ENCODE results near the gene ABCA13.

ABCA13 gene

DNA sequence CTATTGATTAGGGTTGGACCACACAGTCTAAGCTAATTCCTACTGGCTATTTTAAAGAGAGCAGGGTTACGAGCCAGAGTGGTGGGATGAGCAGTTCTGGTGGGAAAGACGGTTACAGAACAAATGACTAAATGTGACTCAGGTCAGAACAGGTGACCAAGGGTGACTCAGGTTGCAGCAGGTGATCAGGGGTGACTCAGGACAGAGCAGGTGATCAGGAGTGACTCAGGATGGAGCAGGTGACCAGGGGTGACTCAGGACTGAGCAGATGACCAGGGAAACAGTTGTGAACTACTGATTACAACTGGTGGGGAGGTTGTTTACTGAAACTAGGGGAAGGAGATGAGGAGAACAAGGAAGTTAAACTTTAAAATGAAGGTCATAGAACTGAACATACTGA, 366.3 kb downstream of the ABCA13 start:
- POLR2A ChIA-PET = no interaction called here
- no peak for DNase-seq (ENCODE audit: extremely low spot score)
- TF ChIP-seq SUZ12 (IDR thresholded peaks at IDR 0.05) (no peak), ELF4 (IDR thresholded peaks at IDR 0.05) (no peak), FOXK2 (IDR thresholded peaks at IDR 0.05) (no peak)

DNA sequence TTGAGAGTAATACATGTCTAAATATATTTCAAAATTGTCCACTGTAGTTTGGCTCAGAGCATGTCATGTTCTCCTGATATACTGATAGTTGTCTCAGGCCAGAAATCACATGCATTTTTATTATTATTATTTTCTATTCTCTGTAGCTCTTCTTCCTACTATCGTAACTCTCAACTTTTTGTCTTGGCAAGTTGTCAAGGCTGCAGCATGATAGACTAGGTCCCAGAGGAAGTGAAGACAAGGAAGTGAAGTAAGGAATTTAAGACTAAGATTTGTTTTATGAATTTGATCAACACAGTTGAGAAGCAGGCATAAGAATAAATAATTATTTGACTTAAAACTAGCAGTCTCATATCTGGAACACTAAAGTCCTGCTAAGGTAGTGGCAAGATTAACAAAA, 369.5 kb downstream of the ABCA13 start:
- POLR2A ChIA-PET = no interaction called here
- DNase-seq (ENCODE audit: extremely low spot score) = no peak
- TF ChIP-seq ARNT (IDR thresholded peaks at IDR 0.05) = no peak
- no peak for TF ChIP-seq SP1 (IDR thresholded peaks at IDR 0.05)
- no peak for TF ChIP-seq LEF1 (IDR thresholded peaks at IDR 0.05; ENCODE audit: borderline replicate concordance)
- no peak for TF ChIP-seq FOXA1 (IDR thresholded peaks at IDR 0.05)
- no peak for TF ChIP-seq FOXM1 (IDR thresholded peaks at IDR 0.05; ENCODE audit: borderline replicate concordance)
- TF ChIP-seq PKNOX1 (IDR thresholded peaks at IDR 0.05) = no peak
- no peak for TF ChIP-seq FOXK2 (IDR thresholded peaks at IDR 0.05)
- no peak for TF ChIP-seq BHLHE40 (IDR thresholded peaks at IDR 0.05; ENCODE audit: borderline replicate concordance)
- TF ChIP-seq SUZ12 (IDR thresholded peaks at IDR 0.05) = no peak
- TF ChIP-seq TARDBP (IDR thresholded peaks at IDR 0.05) = no peak
- TF ChIP-seq CTBP1 (IDR thresholded peaks at IDR 0.05; ENCODE audit: borderline replicate concordance) = no peak
- no peak for TF ChIP-seq ELF4 (IDR thresholded peaks at IDR 0.05)
- TF ChIP-seq L3MBTL2 (conservative IDR thresholded peaks at IDR 0.05) = no peak
- no peak for TF ChIP-seq HDGF (IDR thresholded peaks at IDR 0.05; ENCODE audit: borderline replicate concordance)
- TF ChIP-seq NFRKB (IDR thresholded peaks at IDR 0.05) = no peak
- no peak for TF ChIP-seq ZNF384 (IDR thresholded peaks at IDR 0.05)
- CTCF ChIA-PET = no interaction called here

More for the DNA sequence above, 366.3 kb downstream of the ABCA13 start:
- CTCF ChIA-PET = no interaction called here

- POLR2A ChIA-PET = no interaction called here
- CTCF ChIA-PET = no interaction called here
- DNase-seq (ENCODE audit: extremely low spot score) = no peak
- TF ChIP-seq FOXM1 (IDR thresholded peaks at IDR 0.05; ENCODE audit: borderline replicate concordance) (no peak), NFRKB (IDR thresholded peaks at IDR 0.05) (no peak), BHLHE40 (IDR thresholded peaks at IDR 0.05; ENCODE audit: borderline replicate concordance) (no peak), L3MBTL2 (conservative IDR thresholded peaks at IDR 0.05) (no peak), HDGF (IDR thresholded peaks at IDR 0.05; ENCODE audit: borderline replicate concordance) (no peak)
Measured at GRCh38 chr7:48548667-48549066, 377.4 kb downstream of the ABCA13 start.

DNA sequence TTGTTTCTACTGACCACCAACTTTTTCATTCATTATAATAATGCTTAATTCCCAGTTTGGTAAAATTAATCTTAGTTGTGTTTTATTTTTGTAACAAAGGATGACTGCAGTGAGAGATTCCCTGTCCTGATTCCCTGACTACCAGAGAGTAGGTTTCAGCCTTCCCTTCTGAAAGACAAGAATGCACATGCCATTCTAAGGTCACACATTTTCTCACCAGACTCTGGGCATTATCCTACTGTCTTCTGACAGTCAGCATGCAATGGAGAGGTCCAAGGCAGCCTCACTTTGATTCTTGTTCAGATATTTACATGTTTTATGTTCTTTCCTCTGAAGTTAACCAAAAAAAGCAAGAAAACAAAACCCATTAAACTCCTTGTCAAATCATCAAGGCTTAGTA, 380.4 kb downstream of the ABCA13 start:
- no peak for TF ChIP-seq L3MBTL2 (conservative IDR thresholded peaks at IDR 0.05)
- no peak for TF ChIP-seq LEF1 (IDR thresholded peaks at IDR 0.05; ENCODE audit: borderline replicate concordance)
- TF ChIP-seq ELF4 (IDR thresholded peaks at IDR 0.05) = no peak
- ChIA-PET POLR2A (no interaction called here), CTCF (no interaction called here)

DNA sequence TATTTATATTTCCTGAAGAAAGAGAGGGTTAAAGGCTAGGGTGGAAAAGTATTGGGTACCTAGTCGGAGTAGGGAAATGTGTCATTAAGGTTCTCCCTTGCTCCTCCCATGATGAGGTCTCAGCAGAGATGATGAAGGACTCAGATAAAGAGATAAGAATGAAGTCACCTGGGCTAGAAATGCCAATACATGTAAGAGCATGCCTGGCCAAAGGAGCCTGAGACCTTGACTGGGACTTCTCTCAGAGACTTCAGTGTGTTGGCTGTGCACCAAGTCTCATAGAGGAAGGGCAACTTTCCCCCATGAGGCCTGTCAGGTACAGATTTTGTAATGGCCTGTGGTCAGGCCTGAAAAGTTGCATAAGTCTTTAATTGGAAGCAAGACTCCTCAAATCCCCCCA, 392.1 kb downstream of the ABCA13 start:
- TF ChIP-seq HDGF (IDR thresholded peaks at IDR 0.05; ENCODE audit: borderline replicate concordance) = no peak
- no peak for TF ChIP-seq FOXA1 (IDR thresholded peaks at IDR 0.05)
- no peak for TF ChIP-seq CTBP1 (IDR thresholded peaks at IDR 0.05; ENCODE audit: borderline replicate concordance)
- no peak for TF ChIP-seq NFRKB (IDR thresholded peaks at IDR 0.05)
- TF ChIP-seq L3MBTL2 (conservative IDR thresholded peaks at IDR 0.05) = no peak
- no peak for TF ChIP-seq LEF1 (IDR thresholded peaks at IDR 0.05; ENCODE audit: borderline replicate concordance)
- no peak for TF ChIP-seq FOXM1 (IDR thresholded peaks at IDR 0.05; ENCODE audit: borderline replicate concordance)
- no peak for TF ChIP-seq SP1 (IDR thresholded peaks at IDR 0.05)
- TF ChIP-seq ZNF384 (IDR thresholded peaks at IDR 0.05) = no peak
- no peak for TF ChIP-seq ELF4 (IDR thresholded peaks at IDR 0.05)
- TF ChIP-seq BHLHE40 (IDR thresholded peaks at IDR 0.05; ENCODE audit: borderline replicate concordance) = no peak
- TF ChIP-seq SUZ12 (IDR thresholded peaks at IDR 0.05) = no peak
- no peak for TF ChIP-seq PKNOX1 (IDR thresholded peaks at IDR 0.05)
- POLR2A ChIA-PET = no interaction called here
- no peak for DNase-seq (ENCODE audit: extremely low spot score)
- CTCF ChIA-PET = no interaction called here

More for the DNA sequence above, 380.4 kb downstream of the ABCA13 start:
- no peak for DNase-seq (ENCODE audit: extremely low spot score)

DNA sequence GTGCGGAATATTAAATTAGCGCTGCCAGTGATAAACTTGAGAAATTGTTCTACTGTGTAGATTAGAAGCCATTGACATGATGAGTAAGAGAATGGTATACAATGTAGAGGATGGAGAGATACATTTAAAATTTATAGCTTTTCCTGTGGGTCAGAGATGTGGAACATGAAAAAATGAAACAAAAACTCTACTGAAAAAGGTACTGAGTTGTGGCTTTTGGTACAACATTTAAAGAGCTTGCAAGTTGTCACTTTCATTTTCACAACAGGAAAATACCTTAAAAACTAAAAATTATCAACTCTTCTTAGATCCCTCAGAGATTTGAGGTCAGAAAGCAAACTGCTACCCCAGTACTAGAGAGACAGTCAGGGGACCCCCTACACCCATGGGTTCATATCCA, 404.3 kb downstream of the ABCA13 start:
- no peak for DNase-seq (ENCODE audit: extremely low spot score)
- CTCF ChIA-PET = no interaction called here
- no peak for TF ChIP-seq SUZ12 (IDR thresholded peaks at IDR 0.05)
- TF ChIP-seq CTBP1 (IDR thresholded peaks at IDR 0.05; ENCODE audit: borderline replicate concordance) = no peak
- no peak for TF ChIP-seq ELF4 (IDR thresholded peaks at IDR 0.05)
- TF ChIP-seq L3MBTL2 (conservative IDR thresholded peaks at IDR 0.05) = no peak
- no peak for TF ChIP-seq NFRKB (IDR thresholded peaks at IDR 0.05)
- TF ChIP-seq FOXM1 (IDR thresholded peaks at IDR 0.05; ENCODE audit: borderline replicate concordance) = no peak
- POLR2A ChIA-PET = no interaction called here

DNA sequence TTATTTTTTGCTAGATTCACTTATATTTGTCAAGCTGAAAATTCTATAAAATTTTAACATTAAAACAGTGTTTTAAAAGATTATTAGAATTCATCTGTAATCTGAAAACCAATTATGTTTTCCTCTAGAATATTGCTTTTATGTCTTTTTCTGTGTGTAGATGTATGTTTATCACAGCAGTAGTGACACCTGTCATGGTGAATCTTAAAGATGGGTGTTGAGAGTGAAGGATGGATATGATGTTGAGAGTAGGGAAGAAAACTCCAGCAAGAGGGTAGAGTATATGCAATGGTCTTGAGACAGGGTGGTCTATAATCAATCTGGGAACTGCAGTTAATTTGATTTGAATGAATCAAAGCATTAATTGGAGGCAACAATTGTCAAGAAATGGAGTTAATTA, 416.2 kb downstream of the ABCA13 start:
- POLR2A ChIA-PET = no interaction called here
- no peak for DNase-seq (ENCODE audit: extremely low spot score)
- CTCF ChIA-PET = no interaction called here
- TF ChIP-seq FOXM1 (IDR thresholded peaks at IDR 0.05; ENCODE audit: borderline replicate concordance) = no peak
- no peak for TF ChIP-seq SUZ12 (IDR thresholded peaks at IDR 0.05)
- no peak for TF ChIP-seq ELF4 (IDR thresholded peaks at IDR 0.05)

GRCh38 chr7:48594349-48594748, 423.1 kb downstream of the ABCA13 start:
- TF ChIP-seq FOXA1 (IDR thresholded peaks at IDR 0.05) (no peak), ELF4 (IDR thresholded peaks at IDR 0.05) (no peak), SP1 (IDR thresholded peaks at IDR 0.05) (no peak), ZNF384 (IDR thresholded peaks at IDR 0.05) (no peak), FOXK2 (IDR thresholded peaks at IDR 0.05) (no peak), SUZ12 (IDR thresholded peaks at IDR 0.05) (no peak), L3MBTL2 (conservative IDR thresholded peaks at IDR 0.05) (no peak), CTBP1 (IDR thresholded peaks at IDR 0.05; ENCODE audit: borderline replicate concordance) (no peak), TARDBP (IDR thresholded peaks at IDR 0.05) (no peak), FOXM1 (IDR thresholded peaks at IDR 0.05; ENCODE audit: borderline replicate concordance) (no peak), BHLHE40 (IDR thresholded peaks at IDR 0.05; ENCODE audit: borderline replicate concordance) (no peak), HDGF (IDR thresholded peaks at IDR 0.05; ENCODE audit: borderline replicate concordance) (no peak), LEF1 (IDR thresholded peaks at IDR 0.05; ENCODE audit: borderline replicate concordance) (no peak), NFRKB (IDR thresholded peaks at IDR 0.05) (no peak)
- ChIA-PET POLR2A (no interaction called here), CTCF (no interaction called here)
- no peak for DNase-seq (ENCODE audit: extremely low spot score)
